ENCODE results near the gene MALSU1.

Gene MALSU1

GRCh38 chr7:23298885-23299769 is at the start of gene MALSU1:
Gene MALSU1 (plus strand): TSS chr7:23299339. CDS start chr7:23299353, 14 bp downstream.
- peak; percentile 99 for DNase-seq

GRCh38 chr7:23249486-23249885 is 49.7 kb upstream of the MALSU1 start:
- DNase-seq = no peak

GRCh38 chr7:23254051-23254681 is 45.0 kb upstream of the MALSU1 start:
- no peak for DNase-seq

GRCh38 chr7:23256731-23257130 is 42.4 kb upstream of the MALSU1 start:
- no peak for DNase-seq

GRCh38 chr7:23260371-23260770 is 38.8 kb upstream of the MALSU1 start:
- no peak for DNase-seq

- DNase-seq = peak; percentile 51
These were observed 37.2 kb upstream of the MALSU1 start for GRCh38 chr7:23261843-23262452.

- DNase-seq = no peak
These were observed 34.2 kb upstream of the MALSU1 start for GRCh38 chr7:23264916-23265458.

GRCh38 chr7:23266918-23267317 is 32.2 kb upstream of the MALSU1 start:
- DNase-seq = no peak

GRCh38 chr7:23267357-23267756 is 31.8 kb upstream of the MALSU1 start:
- DNase-seq = no peak

GRCh38 chr7:23268167-23268566 is 31.0 kb upstream of the MALSU1 start:
- no peak for DNase-seq

GRCh38 chr7:23268746-23269145 is 30.4 kb upstream of the MALSU1 start:
- no peak for DNase-seq

- no peak for DNase-seq
These were observed 26.9 kb upstream of the MALSU1 start for GRCh38 chr7:23272275-23272674.

GRCh38 chr7:23273141-23273599 is 26.0 kb upstream of the MALSU1 start:
- peak; percentile 100 for DNase-seq

GRCh38 chr7:23275912-23276311 is 23.2 kb upstream of the MALSU1 start:
- no peak for DNase-seq

- DNase-seq = peak; percentile 22
These were observed 22.8 kb upstream of the MALSU1 start for GRCh38 chr7:23276376-23276775.

- no peak for DNase-seq
These were observed 22.2 kb upstream of the MALSU1 start for GRCh38 chr7:23276947-23277346.

- DNase-seq = peak; percentile 70
These were observed 21.7 kb upstream of the MALSU1 start for GRCh38 chr7:23277359-23277989.

- no peak for DNase-seq
These were observed 19.2 kb upstream of the MALSU1 start for GRCh38 chr7:23279819-23280525.

GRCh38 chr7:23283086-23283485 is 16.1 kb upstream of the MALSU1 start:
- DNase-seq = no peak

GRCh38 chr7:23284871-23285270 is 14.3 kb upstream of the MALSU1 start:
- DNase-seq = no peak

- no peak for DNase-seq
These were observed 13.2 kb upstream of the MALSU1 start for GRCh38 chr7:23285657-23286646.

Measured in NCI-H226 (cell line).